Stimulated activated CD4-positive, alpha-beta T cell treated with anti-CD3 and anti-CD28 coated beads, Interleukin-1b, Interleukin-23, amount 100 ng/mL, for 24 hours (primary cell): ENCODE measurements around the gene MACROH2A2.
"Not testable (repeated sequence)": the region's sequence is repeated elsewhere in the genome, so short reads cannot be mapped to it uniquely, and the experiment has no call there.

ENCODE experiments used
- DNase-seq, 4 experiments: peaks; one replicate each; pipeline ENCODE4 v3.0.0-alpha.2; 2020; ENCODE audit warnings: low read depth in 4 of 4, low spot score in 1 of 4

Gene MACROH2A2

GRCh38 chr10:70097459-70097858 is 44.8 kb downstream of the MACROH2A2 start:
- DNase-seq: no peak

- DNase-seq: no peak
Observed at GRCh38 chr10:70098271-70098670, 45.6 kb downstream of the MACROH2A2 start.

GRCh38 chr10:70101068-70101562 is 48.5 kb downstream of the MACROH2A2 start:
- DNase-seq: not testable (repeated sequence)

GRCh38 chr10:70101668-70102067 is 49.0 kb downstream of the MACROH2A2 start:
- no peak for DNase-seq

GRCh38 chr10:70106958-70107791 is 54.5 kb downstream of the MACROH2A2 start:
- no peak for DNase-seq

DNA sequence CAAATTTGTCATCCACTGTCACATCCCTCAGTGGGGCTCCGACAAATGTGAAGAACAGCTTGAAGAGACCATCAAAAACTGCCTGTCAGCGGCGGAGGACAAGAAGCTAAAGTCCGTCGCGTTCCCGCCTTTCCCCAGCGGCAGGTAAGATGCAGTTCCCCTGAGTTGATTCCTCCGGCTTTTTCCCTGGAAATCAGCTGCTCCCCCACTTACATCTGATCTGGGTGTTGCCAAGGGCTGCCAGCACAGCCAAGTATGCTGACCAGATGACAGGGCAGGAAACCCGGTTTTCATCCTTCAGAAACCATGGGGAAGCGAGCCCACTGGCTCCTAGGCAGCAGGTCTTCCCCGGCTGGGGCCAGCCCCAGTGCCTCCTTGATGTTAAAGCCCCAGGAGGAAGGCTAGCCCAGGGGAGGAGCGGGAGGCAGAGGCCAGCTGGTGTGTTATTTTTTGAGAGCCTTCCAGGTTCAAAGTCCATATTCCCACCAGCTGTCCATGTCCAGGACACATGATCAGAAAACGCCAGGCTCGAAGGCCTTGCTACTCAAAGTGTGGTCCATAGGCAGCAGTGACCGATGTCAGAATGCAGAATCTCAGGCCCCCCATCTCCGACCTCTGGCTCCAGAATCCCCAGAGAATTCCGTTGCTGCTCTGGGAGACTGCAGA is 56.6 kb downstream of the MACROH2A2 start:
- no peak for DNase-seq

DNA sequence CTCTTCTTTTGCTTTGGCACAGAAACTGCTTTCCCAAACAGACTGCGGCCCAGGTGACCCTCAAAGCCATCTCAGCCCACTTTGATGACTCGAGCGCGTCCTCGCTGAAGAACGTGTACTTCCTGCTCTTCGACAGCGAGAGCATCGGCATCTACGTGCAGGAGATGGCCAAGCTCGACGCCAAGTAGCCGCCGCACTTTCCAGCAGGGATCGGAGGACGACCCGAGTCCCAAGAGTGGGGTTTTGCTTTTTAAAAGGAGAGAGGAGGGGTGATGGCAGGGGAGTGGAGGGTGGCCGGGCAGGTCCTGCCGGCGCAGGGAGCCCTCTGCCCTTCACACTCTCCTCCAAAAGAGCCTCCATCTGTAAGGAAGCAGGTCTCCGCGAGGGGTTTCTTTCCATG is 58.9 kb downstream of the MACROH2A2 start:
- no peak for DNase-seq

DNA sequence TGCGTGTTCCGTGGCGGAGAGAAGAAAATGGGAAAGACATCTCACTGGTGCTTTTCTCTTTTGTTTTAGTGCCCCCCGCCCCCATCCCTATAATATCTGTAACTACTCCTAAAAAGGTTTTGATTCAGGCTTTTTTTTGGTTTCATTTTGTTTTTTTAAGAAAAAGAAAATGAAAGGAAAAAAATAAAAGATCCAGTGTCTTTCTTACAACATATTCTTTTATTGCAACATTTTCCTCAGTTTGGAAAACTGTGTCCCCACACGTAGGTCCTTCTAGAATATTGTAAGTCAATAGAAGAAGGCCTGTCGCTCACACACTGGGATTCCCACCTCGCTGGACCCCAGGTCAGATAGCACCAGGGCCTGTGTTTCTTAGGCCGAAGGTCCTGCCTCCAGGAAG is 59.4 kb downstream of the MACROH2A2 start:
- DNase-seq: no peak

DNA sequence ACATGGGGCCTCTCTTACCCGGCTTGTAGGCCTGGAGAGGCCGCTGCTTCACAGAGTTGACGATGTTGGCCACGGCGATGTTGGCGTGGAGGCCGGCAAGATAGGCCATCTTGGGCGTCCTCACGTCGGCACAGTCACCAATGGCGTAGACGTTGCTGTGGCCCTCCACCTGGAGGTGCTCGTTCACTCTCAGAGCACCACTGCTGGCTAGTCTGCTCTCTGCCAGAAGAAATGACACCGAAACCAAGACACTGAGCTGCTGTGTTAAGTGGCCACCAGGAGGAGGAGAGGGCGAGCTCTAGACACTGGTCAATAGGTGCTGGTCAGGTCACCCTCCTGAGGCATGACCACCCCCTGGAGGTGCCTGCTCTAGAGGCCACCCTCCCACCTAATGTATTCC is 62.3 kb downstream of the MACROH2A2 start:
- no peak for DNase-seq

GRCh38 chr10:70115948-70116682 is 63.5 kb downstream of the MACROH2A2 start:
- peak in 3 of 4 experiments; percentile 21 to 44 (median 22) for DNase-seq

- DNase-seq: no peak
Observed at GRCh38 chr10:70117646-70118045, 65.0 kb downstream of the MACROH2A2 start.

- DNase-seq: no peak
Observed at GRCh38 chr10:70118196-70118595, 65.5 kb downstream of the MACROH2A2 start.

- DNase-seq: no peak
Observed at GRCh38 chr10:70119197-70119596, 66.6 kb downstream of the MACROH2A2 start.

DNA sequence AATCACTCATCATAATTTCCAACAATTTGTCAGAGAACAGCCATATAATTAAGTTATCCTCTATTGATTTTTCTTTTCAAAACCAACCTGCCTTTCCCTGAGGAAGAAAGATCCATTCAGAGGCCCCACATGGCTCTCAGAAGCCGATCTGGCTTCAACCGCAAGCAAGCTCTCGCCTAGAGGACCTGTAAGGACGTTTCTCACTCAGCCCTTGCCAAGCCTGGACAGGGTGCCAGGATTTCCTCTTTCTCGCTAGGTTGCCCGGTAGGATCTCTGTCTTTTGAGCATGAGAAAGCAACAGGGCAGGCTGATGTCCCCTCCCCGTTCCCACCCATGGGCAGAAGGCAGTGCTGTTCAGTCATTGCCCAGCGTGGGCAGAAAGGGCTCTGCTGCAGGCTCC is 67.0 kb downstream of the MACROH2A2 start:
- DNase-seq: no peak

GRCh38 chr10:70120417-70120816 is 67.8 kb downstream of the MACROH2A2 start:
- no peak for DNase-seq

DNA sequence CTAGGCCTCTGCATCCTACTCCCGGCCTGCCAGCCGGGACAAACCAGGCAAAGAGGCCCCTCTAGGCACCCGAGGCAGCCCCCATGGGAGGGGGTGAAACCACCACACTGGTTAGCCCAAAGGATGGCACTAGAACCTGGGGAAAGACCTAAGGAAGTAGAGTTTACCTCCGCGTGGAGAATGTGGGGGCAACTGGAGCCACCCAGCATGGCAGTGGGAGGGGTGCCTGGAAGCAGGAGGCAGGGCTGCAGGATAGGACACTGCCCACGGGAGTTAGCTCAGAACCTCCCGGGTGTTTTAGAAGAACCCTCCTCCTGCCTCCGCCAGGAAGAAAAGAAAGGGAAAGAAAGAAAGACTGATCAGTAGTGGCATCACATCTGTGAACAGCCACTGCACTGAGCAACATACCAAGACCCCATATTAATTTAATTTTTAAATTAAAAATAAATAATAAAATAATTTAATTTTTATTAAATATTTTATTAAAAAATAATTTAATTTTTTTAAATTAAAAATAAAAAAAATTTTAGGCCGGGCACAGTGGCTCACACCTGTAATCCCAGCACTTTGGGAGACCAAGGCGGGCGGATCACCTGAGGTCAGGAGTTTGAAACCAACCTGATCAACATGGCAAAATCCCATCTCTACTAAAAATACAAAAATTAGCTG is 68.8 kb downstream of the MACROH2A2 start:
- no peak for DNase-seq

DNA sequence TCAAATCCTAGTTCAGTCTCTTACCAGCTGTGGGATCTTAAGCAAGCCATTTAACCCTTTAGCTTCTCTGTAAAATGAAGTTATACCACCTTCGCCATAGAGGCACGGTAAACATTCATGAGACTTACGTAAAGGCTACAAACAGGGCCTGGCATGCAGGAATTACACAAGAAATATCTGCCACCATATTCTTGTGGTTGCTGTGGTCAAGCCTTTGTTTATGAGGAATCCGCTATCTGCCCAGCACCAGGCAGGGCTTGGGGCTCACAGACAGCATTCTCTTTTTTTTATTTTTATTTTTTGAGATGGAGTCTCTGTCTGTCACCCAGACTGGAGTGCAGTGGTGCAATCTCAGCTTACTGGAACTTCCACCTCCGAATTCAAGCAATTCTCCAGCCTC is 70.1 kb downstream of the MACROH2A2 start:
- DNase-seq: no peak

DNA sequence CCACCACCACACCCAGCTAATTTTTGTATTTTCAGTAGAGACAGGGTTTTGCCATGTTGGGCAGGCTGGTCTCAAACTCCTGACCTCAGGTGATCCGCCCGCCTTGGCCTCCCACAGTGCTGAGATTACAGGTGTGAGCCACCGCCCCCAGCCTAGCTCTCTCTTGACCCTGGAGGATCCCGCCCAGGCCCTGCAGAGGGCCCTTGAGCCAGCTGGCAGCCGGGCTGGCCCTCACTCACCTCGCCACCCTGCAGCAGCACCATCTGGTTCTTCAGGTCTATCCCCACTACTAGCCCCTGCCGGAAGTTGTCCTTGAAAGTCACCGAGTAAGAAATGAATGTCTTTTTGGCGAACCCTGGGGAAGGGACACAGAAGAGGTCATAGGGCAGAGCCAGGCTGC is 70.5 kb downstream of the MACROH2A2 start:
- not testable (repeated sequence) for DNase-seq

GRCh38 chr10:70123817-70124216 is 71.2 kb downstream of the MACROH2A2 start:
- DNase-seq: no peak

- DNase-seq: no peak
Observed at GRCh38 chr10:70124415-70124814, 71.8 kb downstream of the MACROH2A2 start.

DNA sequence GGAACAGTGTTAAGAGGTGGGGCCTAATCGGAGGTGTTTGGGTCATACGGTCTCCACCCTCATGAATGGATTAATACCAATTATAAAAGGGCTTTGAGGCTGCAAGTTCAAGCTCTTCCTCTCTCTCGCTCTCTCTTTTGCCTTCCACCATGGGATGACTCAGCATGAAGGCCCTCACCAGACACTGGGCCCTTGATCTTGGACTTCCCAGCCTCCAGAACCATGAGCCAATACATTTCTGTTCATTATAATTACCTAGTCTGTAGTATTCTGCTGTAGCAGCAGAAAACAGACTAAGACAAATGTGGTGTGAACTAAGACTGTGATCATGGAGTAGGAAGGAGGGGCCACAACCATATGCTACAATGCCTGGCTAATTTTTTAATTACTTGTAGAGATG is 72.3 kb downstream of the MACROH2A2 start:
- DNase-seq: no peak
